D341Med (cell line): ENCODE data around the gene ZNF644.

Experiments
- DNase-seq: peaks from one replicate; pipeline ENCODE4 v3.0.0; 2012; ENCODE audit warnings: low spot score

The ZNF644 gene

DNA sequence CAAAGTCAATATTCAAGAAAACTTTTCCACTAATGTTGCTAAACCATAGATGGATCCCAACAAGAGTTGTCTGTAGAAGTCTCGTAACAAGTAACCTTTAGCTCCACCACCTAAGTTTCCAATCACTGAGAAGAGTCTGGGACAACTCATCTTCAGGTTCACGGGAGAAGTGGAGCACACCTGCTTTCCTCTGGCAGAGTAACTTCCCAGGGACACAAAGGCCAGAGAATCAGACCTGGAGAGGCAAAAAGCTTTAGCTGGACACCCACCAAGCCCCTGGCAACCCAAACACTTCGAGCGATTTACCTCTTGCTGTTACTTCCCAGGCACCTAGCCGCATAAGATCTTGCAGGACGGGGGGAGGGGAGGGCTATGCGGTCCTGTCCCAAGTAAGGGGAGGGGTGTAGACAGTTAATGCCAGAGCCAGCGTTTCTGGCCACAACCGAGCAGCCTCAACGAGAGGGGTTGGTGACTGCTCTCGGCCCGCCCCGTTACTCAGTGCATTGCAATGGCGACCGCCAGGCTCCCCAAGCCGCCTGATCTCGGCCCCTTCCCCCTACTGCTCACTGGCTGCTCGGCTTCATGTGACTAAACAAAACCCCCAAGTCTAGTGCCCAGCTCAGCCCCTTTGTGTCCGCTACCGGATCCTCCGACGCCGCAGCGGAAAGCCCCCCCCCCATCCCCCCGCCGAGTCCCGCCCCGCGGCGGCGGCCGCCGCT, 709 bp downstream of the ZNF644 start:
- peak; percentile 81 for DNase-seq

DNA sequence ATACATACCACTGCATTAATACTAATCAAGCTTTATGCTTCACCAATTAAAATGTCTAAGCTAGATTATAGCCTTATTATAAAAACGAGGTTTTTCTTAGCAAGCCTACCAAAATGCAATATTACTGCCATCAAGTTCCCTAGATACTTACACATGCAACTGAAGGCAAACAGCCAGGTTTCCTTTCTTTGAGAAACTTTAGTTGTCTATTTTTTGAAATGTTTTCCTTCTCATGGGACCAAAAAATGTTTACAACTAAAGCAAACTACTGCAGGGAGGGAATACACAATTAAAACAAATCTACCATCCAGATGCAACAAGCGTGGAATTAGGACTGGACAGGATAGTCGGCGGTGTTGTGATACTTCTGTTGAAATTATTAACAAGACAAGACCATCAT, 1.3 kb downstream of the ZNF644 start:
- no peak for DNase-seq

GRCh38 chr1:91018006-91018405, 3.8 kb downstream of the ZNF644 start:
- no peak for DNase-seq

GRCh38 chr1:91015794-91016550, 5.9 kb downstream of the ZNF644 start:
- no peak for DNase-seq

- DNase-seq = no peak
Observed at GRCh38 chr1:91015358-91015780, 6.5 kb downstream of the ZNF644 start.

GRCh38 chr1:91014475-91014874, 7.4 kb downstream of the ZNF644 start:
- no peak for DNase-seq

- no peak for DNase-seq
Observed at GRCh38 chr1:91013302-91013701, 8.5 kb downstream of the ZNF644 start.

GRCh38 chr1:91012196-91012595, 9.6 kb downstream of the ZNF644 start:
- no peak for DNase-seq

DNA sequence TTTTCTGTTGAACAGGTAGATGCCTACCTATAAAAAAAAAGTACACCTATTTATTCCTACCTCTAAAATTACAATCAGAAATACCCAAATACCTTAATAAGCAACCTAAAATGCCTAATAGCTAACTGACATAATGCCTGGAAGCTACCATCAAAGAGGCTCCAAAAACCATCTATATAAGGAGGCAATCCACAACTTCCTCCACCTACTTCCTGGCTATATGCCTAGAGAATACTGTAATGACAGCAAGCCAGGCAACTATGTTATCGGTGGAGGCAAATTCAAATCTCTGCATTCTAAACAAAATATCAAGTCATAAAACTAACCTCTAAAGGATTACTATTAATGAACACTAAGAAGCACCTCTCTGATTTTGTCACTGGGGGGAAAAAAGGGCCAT, 10.1 kb downstream of the ZNF644 start:
- no peak for DNase-seq

- DNase-seq = peak; percentile 14
Observed at GRCh38 chr1:91007827-91008226, 14.0 kb downstream of the ZNF644 start.

DNA sequence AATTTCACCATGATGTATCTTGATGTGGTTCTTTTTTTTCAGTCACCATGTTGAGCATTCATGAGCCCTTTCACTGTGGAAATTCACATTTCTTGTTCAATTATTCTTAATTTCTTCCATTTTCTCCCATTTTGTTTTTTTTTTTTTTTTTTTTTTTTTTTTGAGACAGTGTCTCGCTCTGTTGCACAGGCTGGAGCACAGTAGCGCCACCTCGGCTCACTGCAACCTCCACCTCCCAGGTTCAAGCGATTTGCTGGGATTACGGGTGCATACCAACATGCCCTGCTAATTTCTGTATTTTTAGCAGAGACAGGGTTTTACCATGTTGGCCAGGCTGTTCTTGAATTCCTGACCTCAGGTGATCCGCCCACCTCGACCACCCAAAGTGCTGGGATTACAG, 14.7 kb downstream of the ZNF644 start:
- DNase-seq = no peak

DNA sequence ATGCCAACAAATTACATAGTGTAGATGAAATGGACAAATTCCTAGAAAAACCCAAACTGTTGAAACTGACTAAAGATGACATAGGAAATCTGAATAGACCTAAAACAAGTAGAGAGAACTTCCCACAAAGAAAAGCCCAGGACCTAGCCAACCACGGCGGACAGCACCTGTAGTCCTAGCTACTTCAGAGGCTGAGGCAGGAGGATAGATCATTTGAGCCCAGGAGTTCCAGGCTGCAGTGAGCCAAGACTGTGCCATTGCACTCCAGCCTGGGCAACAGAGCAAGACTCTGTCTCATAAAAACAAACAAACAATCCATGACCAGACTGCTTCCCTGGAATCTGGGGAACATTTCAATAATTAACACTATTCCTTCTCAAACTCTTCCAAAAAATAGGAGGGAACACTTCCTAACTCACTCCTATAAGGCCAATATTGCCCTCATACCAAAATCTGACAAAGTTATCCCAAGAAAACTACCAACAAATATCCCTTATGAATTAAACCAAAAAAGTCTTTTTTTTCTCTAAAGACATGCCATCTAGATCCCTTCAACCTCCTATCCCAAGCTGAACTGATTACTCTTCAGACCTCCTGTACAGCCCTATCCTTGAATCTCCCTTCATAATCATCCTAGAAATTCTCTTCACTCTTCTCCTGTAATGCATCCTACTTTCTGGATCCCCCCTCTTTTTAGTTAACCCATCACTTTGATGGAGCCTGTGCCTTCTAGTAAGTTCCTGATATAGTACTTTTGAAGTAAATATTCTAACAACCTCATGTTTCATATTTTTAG, 15.5 kb downstream of the ZNF644 start:
- DNase-seq = no peak

GRCh38 chr1:91005285-91005684, 16.6 kb downstream of the ZNF644 start:
- no peak for DNase-seq

DNA sequence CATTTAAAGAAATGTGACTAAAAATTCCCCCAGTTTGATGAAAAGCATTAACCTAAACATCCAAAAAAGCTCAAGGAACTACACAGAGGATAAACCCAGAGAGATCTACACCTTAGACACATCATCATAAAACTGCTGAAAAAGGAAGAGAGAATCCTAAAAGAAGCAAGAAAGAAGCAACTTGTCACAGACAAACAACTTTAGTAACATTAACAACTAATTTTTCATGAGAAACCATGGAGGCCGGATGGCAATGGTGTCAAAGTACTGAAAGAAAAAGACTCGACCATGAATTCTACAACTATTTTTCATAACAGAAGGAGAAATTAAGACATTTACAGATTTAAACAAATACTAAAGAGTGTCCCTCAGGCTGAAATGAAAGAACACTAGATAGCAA, 17.7 kb downstream of the ZNF644 start:
- no peak for DNase-seq

DNA sequence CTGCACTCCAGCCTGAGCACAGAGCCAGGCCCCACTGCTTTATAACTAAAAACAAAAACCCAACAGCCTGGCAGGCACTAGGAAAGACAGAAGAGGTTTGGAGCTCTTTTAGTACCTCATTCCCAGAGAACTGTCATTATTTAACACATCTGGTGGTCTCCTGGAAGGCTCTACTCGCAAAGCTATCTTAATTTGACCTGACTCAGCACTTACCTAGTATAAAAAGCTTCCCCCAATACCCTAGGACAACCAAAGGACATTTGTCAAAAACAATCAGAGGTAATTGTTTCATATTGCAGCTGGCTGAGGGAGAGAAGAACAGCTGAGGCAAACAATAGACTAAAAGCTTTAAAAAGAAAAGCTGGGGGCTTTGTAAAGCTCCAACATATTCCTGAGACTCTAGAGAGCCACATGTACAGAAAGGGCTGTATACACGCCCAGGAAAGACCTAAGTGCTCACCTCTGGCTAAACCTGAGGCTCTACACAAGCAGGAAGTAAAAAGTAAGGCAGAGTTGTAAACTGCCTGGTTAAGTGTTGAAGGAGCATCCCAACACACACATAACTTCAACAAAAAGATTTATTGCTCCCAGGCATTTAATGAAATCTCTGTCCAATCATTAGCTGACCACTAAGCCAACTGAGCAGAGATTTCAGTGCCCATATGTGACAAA, 25.0 kb downstream of the ZNF644 start:
- no peak for DNase-seq

DNA sequence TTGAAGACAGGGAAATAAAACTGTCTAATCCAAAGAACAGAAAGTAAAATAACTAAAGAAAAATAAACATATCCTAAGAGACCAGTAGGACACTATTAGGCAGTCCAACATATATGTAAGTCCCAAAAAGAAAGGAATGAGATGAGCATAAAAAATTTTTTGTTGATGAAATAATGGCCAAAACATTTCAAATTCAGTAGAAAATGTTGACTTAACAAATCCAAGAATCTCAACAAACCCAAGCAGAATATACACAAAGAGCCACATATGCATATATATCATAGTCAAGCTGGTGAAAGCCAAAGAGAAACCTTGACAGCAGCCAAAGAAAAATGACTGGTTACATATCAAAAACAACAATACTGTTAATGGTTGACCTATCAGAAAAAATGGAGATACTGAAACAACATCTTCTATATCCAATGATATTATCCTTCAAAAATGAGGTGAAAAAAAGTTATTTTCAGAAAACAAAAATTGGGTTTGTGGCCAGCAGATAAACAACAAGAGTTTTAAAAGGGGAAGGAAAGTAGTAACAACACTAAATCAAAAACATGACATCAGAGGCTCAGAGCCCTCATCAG, 26.4 kb downstream of the ZNF644 start:
- no peak for DNase-seq

DNA sequence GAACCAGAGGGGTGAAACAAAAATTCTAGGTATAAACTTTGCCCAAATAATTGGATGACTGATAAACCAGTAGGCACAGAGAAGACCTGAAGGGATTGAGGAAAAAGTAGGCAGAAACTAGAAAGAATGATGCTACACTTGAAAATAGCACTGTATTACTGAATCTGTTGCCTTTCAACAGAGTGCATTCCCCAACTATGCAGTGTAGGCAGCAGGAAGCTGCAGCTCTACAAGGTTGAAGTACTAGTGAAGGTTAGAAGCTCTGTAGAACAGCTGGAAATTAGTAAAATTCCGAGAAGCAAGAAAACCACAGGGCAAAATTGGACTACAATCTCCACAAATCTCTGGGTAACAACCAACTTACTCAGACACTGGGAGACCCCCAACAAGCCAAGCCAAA, 27.4 kb downstream of the ZNF644 start:
- no peak for DNase-seq

DNA sequence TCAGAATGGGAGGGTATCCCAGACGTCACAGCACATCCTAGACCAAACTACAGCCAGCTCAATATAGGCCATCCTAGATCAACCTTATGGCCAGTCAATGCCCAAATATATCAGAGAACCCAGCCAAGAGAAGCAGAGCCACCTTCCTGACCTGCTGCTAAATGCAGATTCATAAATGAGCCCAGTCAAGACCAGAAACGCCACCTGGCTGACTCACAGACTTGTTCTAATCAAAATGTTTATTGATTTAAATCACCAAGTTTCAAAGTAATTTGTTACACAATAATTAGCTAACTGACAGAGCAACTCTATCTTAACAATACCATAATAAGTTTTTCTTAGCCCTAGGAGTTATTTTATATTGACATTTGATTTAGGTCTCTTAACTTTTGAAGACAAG, 28.6 kb downstream of the ZNF644 start:
- no peak for DNase-seq

GRCh38 chr1:90990779-90991178, 31.1 kb downstream of the ZNF644 start:
- DNase-seq = no peak

DNA sequence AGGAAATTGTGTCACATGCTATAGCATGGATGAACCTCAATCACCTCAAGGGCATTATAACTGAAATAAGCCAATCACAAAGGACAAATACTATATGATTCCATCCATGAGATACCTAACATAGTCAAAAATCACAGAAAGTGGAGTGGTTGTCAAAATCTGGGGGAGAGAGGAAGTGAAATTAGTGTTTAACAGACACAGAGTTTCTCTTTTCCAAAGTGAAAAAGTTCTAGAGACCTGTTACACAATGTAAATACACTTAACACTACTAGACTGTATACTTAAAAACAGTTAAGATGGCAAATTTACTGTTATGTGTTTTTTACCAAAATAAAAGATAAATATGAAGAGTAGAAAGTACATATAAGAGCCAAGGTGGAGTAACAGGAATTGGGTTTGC, 31.8 kb downstream of the ZNF644 start:
- no peak for DNase-seq

DNA sequence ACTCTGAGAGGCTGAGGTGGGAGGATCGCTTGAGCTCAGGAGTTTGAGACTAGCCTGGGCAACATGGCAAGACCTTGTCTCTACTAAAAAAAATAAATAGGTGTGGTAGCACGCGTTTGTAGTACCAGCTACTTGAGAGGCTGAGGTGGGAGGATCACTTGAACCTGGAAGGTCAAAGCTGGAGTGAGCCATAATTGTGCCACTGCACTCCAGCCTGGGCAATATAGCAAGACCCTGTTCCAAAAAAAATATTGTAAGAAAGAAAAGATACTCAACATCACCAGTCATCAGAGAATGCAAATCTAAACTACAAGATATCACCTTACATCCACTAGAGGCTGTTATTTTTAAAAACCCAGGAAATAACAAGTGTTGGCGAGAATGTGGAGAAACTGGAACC, 32.5 kb downstream of the ZNF644 start:
- DNase-seq = no peak

GRCh38 chr1:90987841-90988240, 34.0 kb downstream of the ZNF644 start:
- DNase-seq = no peak
